Midbrain (tissue), 1 donor: ENCODE results near the gene CCT5.

Experiments used
- DNase-seq: peaks from one replicate; lab custom pipeline; 2025; lab: John Stamatoyannopoulos, UW

The CCT5 gene

GRCh38 chr5:10249948-10250805, at the start of gene CCT5:
Gene CCT5 (plus strand): TSS chr5:10250280. CDS start chr5:10250341, 61 bp downstream.
- peak; percentile 95 for DNase-seq

GRCh38 chr5:10201223-10201868, 48.7 kb upstream of the CCT5 start:
- peak; percentile 1 for DNase-seq

GRCh38 chr5:10202089-10202910, 47.8 kb upstream of the CCT5 start:
- no peak for DNase-seq

GRCh38 chr5:10209004-10209403, 41.1 kb upstream of the CCT5 start:
- no peak for DNase-seq

GRCh38 chr5:10213316-10213715, 36.8 kb upstream of the CCT5 start:
- DNase-seq = no peak

- DNase-seq = no peak
Observed at GRCh38 chr5:10214041-10214440, 36.0 kb upstream of the CCT5 start.

GRCh38 chr5:10215366-10215765, 34.7 kb upstream of the CCT5 start:
- DNase-seq = no peak

- DNase-seq = no peak
Observed at GRCh38 chr5:10216107-10216506, 34.0 kb upstream of the CCT5 start.

GRCh38 chr5:10218658-10219057, 31.4 kb upstream of the CCT5 start:
- DNase-seq = no peak

GRCh38 chr5:10219068-10219467, 31.0 kb upstream of the CCT5 start:
- DNase-seq = no peak

GRCh38 chr5:10220248-10220647, 29.8 kb upstream of the CCT5 start:
- no peak for DNase-seq

GRCh38 chr5:10222326-10222725, 27.8 kb upstream of the CCT5 start:
- DNase-seq = no peak

- no peak for DNase-seq
Observed at GRCh38 chr5:10227379-10227778, 22.7 kb upstream of the CCT5 start.

- no peak for DNase-seq
Observed at GRCh38 chr5:10228288-10228687, 21.8 kb upstream of the CCT5 start.

- no peak for DNase-seq
Observed at GRCh38 chr5:10229306-10230048, 20.6 kb upstream of the CCT5 start.

GRCh38 chr5:10232386-10232785, 17.7 kb upstream of the CCT5 start:
- DNase-seq = no peak

GRCh38 chr5:10233011-10233410, 17.1 kb upstream of the CCT5 start:
- DNase-seq = no peak

- DNase-seq = peak; percentile 28
Observed at GRCh38 chr5:10233505-10233904, 16.6 kb upstream of the CCT5 start.

GRCh38 chr5:10235350-10235749, 14.7 kb upstream of the CCT5 start:
- no peak for DNase-seq

- DNase-seq = no peak
Observed at GRCh38 chr5:10243660-10244240, 6.3 kb upstream of the CCT5 start.

- DNase-seq = no peak
Observed at GRCh38 chr5:10244342-10244944, 5.6 kb upstream of the CCT5 start.
